HEK293T (cell line): ENCODE results near the gene SLFN5.

Experiments
- CTCF ChIA-PET: fragments of 350-600 bp; formaldehyde crosslinking; extraction: SDS; loops from one replicate; lab custom pipeline; 2021; ENCODE audit warnings: antibody characterized with exemption, inconsistent platforms; lab: Yijun Ruan, JAX
- POLR2A ChIA-PET: fragments of 350-600 bp; formaldehyde crosslinking; extraction: SDS; loops from one replicate; lab custom pipeline; 2020; ENCODE audit warnings: antibody characterized with exemption, inconsistent platforms; lab: Yijun Ruan, JAX
- DNase-seq: peaks from one replicate; pipeline ENCODE4 v3.0.0; 2012; ENCODE audit warnings: mixed read lengths; ENCODE audit errors: extremely low spot score
- ARNT ChIP-seq: fragments of 450-650 bp; IDR thresholded peaks from 2 replicates; pipeline ENCODE4 v1.6.1; 2017; ENCODE audit warnings: mild to moderate bottlenecking
- BHLHE40 ChIP-seq: fragments of 450-650 bp; IDR thresholded peaks from 2 replicates; pipeline ENCODE4 v1.6.1; 2016; ENCODE audit warnings: mild to moderate bottlenecking, moderate library complexity, borderline replicate concordance
- CTBP1 ChIP-seq: fragments of 450-650 bp; IDR thresholded peaks from 2 replicates; pipeline ENCODE4 v1.6.1; 2016; ENCODE audit warnings: borderline replicate concordance
- ELF4 ChIP-seq: fragments of 450-650 bp; IDR thresholded peaks from 2 replicates; pipeline ENCODE4 v1.6.1; 2017; ENCODE audit warnings: antibody characterized with exemption
- FOXA1 ChIP-seq: fragments of 450-650 bp; IDR thresholded peaks from 2 replicates; pipeline ENCODE4 v1.6.1; 2016; ENCODE audit warnings: mild to moderate bottlenecking
- FOXK2 ChIP-seq: fragments of 450-650 bp; IDR thresholded peaks from 2 replicates; pipeline ENCODE4 v1.6.1; 2016; ENCODE audit warnings: mild to moderate bottlenecking
- FOXM1 ChIP-seq: fragments of 450-650 bp; IDR thresholded peaks from 2 replicates; pipeline ENCODE4 v1.6.1; 2017; ENCODE audit warnings: mild to moderate bottlenecking, borderline replicate concordance
- HDGF ChIP-seq: fragments of 450-650 bp; IDR thresholded peaks from 2 replicates; pipeline ENCODE4 v1.6.1; 2017; ENCODE audit warnings: antibody characterized with exemption, borderline replicate concordance
- L3MBTL2 ChIP-seq: fragments of 450-650 bp; conservative IDR thresholded peaks from 2 replicates; pipeline ENCODE4 v1.6.1; 2016; ENCODE audit warnings: mild to moderate bottlenecking
- LEF1 ChIP-seq: fragments of 450-650 bp; IDR thresholded peaks from 2 replicates; pipeline ENCODE4 v1.6.1; 2017; ENCODE audit warnings: mild to moderate bottlenecking, borderline replicate concordance
- NFRKB ChIP-seq: fragments of 450-650 bp; IDR thresholded peaks from 2 replicates; pipeline ENCODE4 v1.6.1; 2016; ENCODE audit warnings: mild to moderate bottlenecking, moderate library complexity
- SP1 ChIP-seq: fragments of 450-650 bp; IDR thresholded peaks from 2 replicates; pipeline ENCODE4 v1.6.1; 2017
- SUZ12 ChIP-seq: fragments of 450-650 bp; IDR thresholded peaks from 2 replicates; pipeline ENCODE4 v1.6.1; 2016; ENCODE audit warnings: mild to moderate bottlenecking
- TARDBP ChIP-seq: fragments of 450-650 bp; IDR thresholded peaks from 2 replicates; pipeline ENCODE4 v1.6.1; 2016
- ZNF384 ChIP-seq: fragments of 450-650 bp; IDR thresholded peaks from 2 replicates; pipeline ENCODE4 v1.6.1; 2016
- TF ChIP-seq, protein P1 (sequence below): fragments of 450-650 bp; IDR thresholded peaks from 2 replicates; pipeline ENCODE4 v1.6.1; 2016

Gene SLFN5

DNA sequence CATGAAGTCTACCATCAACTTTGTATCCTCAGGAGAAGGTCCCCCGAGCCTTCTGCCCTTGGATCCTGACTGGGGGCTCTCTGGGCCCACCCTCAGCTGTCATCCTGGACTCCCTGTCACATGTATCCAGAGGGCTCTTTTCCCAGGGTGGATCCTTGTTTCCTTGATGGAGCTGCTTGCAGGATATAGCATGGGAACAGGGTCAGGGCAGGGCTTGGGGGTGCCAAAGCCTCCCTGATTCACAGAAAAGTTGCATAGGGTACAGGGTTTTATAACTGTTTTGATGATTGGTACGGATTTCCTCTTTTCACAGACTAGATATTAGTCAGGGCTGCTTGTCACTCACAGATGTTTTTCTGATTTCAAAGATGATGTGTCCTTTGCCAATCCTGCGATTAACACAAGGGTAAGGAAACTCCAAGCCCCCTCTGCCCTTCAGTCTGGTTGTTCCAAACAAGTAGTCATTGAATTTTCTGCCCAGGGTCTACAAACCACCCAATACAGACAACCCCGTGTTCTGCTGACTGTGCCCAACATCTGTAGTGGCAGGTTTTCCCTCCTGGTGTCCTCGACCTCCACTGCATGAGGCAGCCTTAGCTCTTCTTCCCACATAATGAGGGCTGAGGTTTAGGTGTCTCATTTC is 28.1 kb upstream of the SLFN5 start:
- TF ChIP-seq SUZ12 (no peak), ZNF384 (no peak), NFRKB (no peak), FOXA1 (no peak), HDGF (no peak), BHLHE40 (no peak), TARDBP (no peak), ELF4 (no peak), ARNT (no peak), FOXM1 (no peak), CTBP1 (no peak), FOXK2 (no peak), SP1 (no peak), L3MBTL2 (no peak), LEF1 (no peak)
- TF ChIP-seq, protein P1, sequence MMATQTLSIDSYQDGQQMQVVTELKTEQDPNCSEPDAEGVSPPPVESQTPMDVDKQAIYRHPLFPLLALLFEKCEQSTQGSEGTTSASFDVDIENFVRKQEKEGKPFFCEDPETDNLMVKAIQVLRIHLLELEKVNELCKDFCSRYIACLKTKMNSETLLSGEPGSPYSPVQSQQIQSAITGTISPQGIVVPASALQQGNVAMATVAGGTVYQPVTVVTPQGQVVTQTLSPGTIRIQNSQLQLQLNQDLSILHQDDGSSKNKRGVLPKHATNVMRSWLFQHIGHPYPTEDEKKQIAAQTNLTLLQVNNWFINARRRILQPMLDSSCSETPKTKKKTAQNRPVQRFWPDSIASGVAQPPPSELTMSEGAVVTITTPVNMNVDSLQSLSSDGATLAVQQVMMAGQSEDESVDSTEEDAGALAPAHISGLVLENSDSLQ, result no peak
- ChIA-PET POLR2A (no interaction called here), CTCF (no interaction called here)
- DNase-seq, result no peak

DNA sequence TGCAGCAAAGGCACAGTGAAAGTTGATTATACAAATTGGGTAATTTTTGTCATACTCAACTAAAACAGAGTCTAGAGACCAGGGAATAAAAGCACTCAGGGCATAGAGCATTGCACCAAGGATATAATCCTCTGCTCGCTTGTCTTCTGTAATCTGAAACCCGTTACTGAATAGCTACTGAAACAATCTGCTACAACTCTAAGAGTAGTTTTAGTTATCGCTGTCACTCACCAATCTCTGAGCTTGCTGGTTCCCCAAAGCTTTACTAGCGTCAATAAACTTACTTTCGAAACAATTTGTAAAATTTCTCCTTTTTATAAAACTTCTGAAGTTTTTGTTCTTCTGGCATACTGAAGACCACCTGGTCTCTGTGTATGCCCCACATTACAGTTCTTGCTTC is 25.8 kb upstream of the SLFN5 start:
- no peak for DNase-seq
- POLR2A ChIA-PET, result interaction anchor here (1.0 kb wide), 1 partner anchor 362 kb away, joined by 3 read pairs; no protein-coding TSS in a partner anchor
- CTCF ChIA-PET, result no interaction called here
- TF ChIP-seq ELF4, result no peak
- TF ChIP-seq, protein P1, result peak; percentile 42; the same call in 1 of the 2 replicates

DNA sequence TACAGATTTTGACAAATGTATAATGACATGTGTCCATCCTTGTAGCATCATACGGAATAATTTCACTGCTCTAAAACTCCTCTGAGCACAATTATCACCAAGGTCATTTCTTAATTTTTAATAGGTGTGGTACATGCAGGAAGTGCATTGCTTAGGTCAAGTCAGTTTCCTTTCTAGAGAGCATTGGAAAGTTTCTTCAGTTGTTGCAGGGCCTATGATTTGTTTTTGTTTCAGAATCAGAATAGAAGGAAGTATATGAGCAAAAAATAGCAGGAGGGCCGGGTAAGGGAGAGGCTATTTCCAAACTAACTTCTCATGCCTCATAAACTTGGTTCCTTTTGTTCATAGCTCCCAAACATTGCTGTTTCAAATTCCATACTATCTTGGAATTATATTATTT is 24.0 kb upstream of the SLFN5 start:
- POLR2A ChIA-PET, result no interaction called here
- CTCF ChIA-PET, result interaction anchor here (0.6 kb wide), 1 partner anchor 76 kb away, joined by 3 read pairs; no protein-coding TSS in a partner anchor
- no peak for DNase-seq
- TF ChIP-seq ARNT, result no peak
- TF ChIP-seq FOXM1, result no peak
- TF ChIP-seq, protein P1, result no peak
- TF ChIP-seq SP1, result no peak
- no peak for TF ChIP-seq LEF1
- no peak for TF ChIP-seq BHLHE40
- TF ChIP-seq FOXA1, result no peak
- no peak for TF ChIP-seq FOXK2
- no peak for TF ChIP-seq L3MBTL2
- TF ChIP-seq TARDBP, result no peak
- TF ChIP-seq CTBP1, result no peak
- no peak for TF ChIP-seq HDGF
- TF ChIP-seq NFRKB, result no peak
- TF ChIP-seq SUZ12, result no peak

DNA sequence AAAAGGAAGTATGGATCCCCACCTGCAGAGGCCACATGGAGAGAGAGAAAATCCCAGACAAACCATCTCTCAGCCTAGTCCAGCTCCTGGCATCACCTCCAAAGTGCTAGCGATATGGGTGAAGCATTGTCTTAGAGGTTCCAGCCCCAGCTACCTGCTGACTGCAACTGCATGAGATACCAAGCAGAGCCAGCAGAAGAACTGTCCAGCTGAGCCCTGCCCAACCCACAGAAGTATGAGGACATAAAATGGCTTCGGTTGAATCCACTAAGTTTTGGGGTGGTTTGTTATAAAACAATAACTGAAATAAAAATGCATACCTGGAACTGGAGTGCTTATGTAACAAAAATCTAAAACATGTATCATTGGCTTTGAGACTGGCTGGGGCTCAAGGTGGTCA is 20.4 kb upstream of the SLFN5 start:
- TF ChIP-seq TARDBP (no peak), BHLHE40 (no peak), FOXA1 (no peak)
- ChIA-PET CTCF (no interaction called here), POLR2A (interaction anchor here (0.6 kb wide), 1 partner anchor 18 kb away, joined by 3 read pairs; no protein-coding TSS in a partner anchor)
- DNase-seq, result no peak

DNA sequence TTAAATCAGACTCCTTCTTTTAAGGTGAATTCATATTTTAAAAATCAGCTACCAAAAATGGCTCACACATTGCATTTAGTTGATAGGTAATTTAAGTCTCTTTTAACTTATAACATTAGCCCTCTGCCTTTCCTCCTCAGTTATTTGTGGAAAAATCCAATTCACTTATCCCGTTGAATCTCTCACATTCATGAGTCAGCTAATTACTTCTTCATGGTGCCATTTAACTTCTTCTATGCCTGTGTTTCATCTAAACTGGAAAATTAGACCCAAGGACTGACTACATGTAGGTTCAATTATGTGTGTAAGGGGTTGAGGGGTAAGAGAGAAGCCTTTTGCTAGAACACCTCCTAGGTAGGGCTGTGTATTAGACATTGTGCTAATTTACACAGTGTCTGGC is 18.4 kb upstream of the SLFN5 start:
- DNase-seq, result no peak
- TF ChIP-seq SP1 (no peak), L3MBTL2 (no peak), BHLHE40 (no peak), NFRKB (no peak)
- TF ChIP-seq, protein P1, result no peak
- ChIA-PET POLR2A (no interaction called here), CTCF (no interaction called here)

DNA sequence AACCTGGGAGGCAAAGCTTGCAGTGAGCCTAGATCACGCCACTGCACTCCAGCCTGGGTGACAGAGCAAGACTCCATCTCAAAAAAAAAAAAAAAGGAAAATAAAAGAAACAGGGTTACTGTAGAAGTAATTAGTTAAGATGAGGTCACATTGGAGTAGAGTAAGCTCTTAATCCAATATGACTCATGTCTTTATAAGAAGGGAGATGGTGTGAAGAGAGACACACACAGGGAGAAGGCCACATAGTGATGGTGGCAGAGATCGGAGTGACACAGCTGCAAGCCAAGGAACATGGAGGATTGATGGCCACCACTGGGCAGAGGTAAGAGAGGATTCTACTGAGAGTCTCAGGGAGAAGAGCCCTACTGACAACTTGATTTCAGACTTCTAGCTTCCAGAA is 15.3 kb upstream of the SLFN5 start:
- ChIA-PET CTCF (interaction anchor here (0.6 to 0.7 kb wide), 2 partner anchors 10 to 720 kb away, joined by 4 to 9 read pairs; no protein-coding TSS in a partner anchor), POLR2A (no interaction called here)
- TF ChIP-seq NFRKB (no peak), L3MBTL2 (no peak), ZNF384 (no peak), FOXA1 (no peak), TARDBP (no peak), BHLHE40 (no peak), CTBP1 (no peak), LEF1 (no peak)
- no peak for DNase-seq
